ENCODE data around the gene NUP188. TPM values are rescaled to one million over a fixed set of nuclear protein-coding genes. Genes with fewer than 3 reads are reported as not detected.

Gene NUP188
- total RNA-seq, 1 experiment from 2014 or later: 98.9 TPM

DNA sequence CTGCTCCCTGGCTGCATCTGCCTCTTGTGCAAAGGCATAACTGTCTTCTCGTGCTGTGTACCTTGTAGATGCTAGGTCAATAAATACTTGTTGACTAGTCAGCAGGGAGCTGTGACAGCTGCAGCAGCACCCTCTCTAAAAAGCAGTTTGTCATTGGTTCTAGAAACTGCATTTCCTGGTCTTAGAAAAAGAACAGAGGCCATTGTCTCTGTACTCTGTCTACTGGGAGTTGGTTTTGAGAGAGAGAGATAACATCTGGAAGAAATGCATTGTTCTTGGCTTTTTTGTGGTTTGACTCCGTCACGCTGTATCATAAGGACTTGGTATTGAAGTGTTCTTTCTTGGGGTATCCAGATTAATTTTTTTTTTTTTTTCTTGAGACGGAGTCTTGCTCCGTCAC is 48.3 kb downstream of the NUP188 start:
- Mint-ChIP-seq H3K4me3 (no peak overlapping the region), H3K9me3 (no peaks in the 10 kb centered on the region), H3K27me3 (ENCODE audit: low read depth) (no peaks in the 10 kb centered on the region), H3K27ac (no peak overlapping the region), H3K36me3 (peaks cover 76% of the 10 kb centered on the region), H3K4me1 (no peaks in the 10 kb centered on the region)
- TF ChIP-seq, protein P1, sequence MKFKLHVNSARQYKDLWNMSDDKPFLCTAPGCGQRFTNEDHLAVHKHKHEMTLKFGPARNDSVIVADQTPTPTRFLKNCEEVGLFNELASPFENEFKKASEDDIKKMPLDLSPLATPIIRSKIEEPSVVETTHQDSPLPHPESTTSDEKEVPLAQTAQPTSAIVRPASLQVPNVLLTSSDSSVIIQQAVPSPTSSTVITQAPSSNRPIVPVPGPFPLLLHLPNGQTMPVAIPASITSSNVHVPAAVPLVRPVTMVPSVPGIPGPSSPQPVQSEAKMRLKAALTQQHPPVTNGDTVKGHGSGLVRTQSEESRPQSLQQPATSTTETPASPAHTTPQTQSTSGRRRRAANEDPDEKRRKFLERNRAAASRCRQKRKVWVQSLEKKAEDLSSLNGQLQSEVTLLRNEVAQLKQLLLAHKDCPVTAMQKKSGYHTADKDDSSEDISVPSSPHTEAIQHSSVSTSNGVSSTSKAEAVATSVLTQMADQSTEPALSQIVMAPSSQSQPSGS (CRISPR knock-in tag; IDR thresholded peaks at IDR 0.05; ENCODE audit: borderline replicate concordance, low read depth): no peak
- no peak for TF ChIP-seq ZNF671 (CRISPR knock-in tag; IDR thresholded peaks at IDR 0.05)
- TF ChIP-seq, protein P2, sequence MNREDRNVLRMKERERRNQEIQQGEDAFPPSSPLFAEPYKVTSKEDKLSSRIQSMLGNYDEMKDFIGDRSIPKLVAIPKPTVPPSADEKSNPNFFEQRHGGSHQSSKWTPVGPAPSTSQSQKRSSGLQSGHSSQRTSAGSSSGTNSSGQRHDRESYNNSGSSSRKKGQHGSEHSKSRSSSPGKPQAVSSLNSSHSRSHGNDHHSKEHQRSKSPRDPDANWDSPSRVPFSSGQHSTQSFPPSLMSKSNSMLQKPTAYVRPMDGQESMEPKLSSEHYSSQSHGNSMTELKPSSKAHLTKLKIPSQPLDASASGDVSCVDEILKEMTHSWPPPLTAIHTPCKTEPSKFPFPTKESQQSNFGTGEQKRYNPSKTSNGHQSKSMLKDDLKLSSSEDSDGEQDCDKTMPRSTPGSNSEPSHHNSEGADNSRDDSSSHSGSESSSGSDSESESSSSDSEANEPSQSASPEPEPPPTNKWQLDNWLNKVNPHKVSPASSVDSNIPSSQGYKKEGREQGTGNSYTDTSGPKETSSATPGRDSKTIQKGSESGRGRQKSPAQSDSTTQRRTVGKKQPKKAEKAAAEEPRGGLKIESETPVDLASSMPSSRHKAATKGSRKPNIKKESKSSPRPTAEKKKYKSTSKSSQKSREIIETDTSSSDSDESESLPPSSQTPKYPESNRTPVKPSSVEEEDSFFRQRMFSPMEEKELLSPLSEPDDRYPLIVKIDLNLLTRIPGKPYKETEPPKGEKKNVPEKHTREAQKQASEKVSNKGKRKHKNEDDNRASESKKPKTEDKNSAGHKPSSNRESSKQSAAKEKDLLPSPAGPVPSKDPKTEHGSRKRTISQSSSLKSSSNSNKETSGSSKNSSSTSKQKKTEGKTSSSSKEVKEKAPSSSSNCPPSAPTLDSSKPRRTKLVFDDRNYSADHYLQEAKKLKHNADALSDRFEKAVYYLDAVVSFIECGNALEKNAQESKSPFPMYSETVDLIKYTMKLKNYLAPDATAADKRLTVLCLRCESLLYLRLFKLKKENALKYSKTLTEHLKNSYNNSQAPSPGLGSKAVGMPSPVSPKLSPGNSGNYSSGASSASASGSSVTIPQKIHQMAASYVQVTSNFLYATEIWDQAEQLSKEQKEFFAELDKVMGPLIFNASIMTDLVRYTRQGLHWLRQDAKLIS (CRISPR knock-in tag; IDR thresholded peaks at IDR 0.05; ENCODE audit: borderline replicate concordance): no peak
- DNase-seq (ENCODE audit: low spot score) (no peak), ATAC-seq (no peak)
- ChIA-PET POLR2A (no interaction called here), CTCF (interaction anchor here (0.6 kb wide), 1 partner anchor 32 kb away, joined by 3 read pairs; the partner anchor contains the start of gene SH3GLB2)

DNA sequence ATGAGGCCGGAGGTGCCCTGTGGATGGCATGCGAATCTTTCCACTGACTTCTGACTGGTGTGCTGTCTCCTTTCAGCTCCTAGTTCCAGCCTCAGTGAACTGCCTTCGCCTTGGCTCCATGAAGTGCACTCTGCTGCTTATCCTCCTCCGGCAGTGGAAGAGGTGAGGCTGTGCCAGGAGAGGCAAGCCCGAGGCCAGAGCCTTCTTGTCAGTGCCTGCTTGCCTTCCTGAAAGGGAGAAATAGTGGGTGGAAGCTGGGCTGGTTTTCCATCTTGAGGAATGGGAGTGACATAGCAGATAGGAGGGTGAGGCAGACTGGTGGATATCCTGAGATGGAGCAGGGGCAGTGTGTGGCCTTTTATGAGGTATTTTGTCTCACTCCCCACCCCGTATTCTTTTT is 51.0 kb downstream of the NUP188 start:
- TF ChIP-seq, protein P3, sequence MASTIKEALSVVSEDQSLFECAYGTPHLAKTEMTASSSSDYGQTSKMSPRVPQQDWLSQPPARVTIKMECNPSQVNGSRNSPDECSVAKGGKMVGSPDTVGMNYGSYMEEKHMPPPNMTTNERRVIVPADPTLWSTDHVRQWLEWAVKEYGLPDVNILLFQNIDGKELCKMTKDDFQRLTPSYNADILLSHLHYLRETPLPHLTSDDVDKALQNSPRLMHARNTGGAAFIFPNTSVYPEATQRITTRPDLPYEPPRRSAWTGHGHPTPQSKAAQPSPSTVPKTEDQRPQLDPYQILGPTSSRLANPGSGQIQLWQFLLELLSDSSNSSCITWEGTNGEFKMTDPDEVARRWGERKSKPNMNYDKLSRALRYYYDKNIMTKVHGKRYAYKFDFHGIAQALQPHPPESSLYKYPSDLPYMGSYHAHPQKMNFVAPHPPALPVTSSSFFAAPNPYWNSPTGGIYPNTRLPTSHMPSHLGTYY (CRISPR knock-in tag; IDR thresholded peaks at IDR 0.05): no peak
- TF ChIP-seq SOX15 (CRISPR knock-in tag; IDR thresholded peaks at IDR 0.05) (no peak), FOXP1 (CRISPR knock-in tag; IDR thresholded peaks at IDR 0.05; ENCODE audit: borderline replicate concordance) (no peak), PRRX2 (CRISPR knock-in tag; IDR thresholded peaks at IDR 0.05) (no peak), ZBTB21 (CRISPR knock-in tag; IDR thresholded peaks at IDR 0.05; ENCODE audit: borderline replicate concordance) (no peak), ZNF219 (CRISPR knock-in tag; IDR thresholded peaks at IDR 0.05; ENCODE audit: borderline replicate concordance) (no peak), FOXJ3 (CRISPR knock-in tag; IDR thresholded peaks at IDR 0.05; ENCODE audit: borderline replicate concordance) (no peak), MXD4 (CRISPR knock-in tag; IDR thresholded peaks at IDR 0.05; ENCODE audit: borderline replicate concordance) (no peak), NFYB (CRISPR knock-in tag; conservative IDR thresholded peaks at IDR 0.05; ENCODE audit: low read depth) (no peak), SP1 (CRISPR knock-in tag; conservative IDR thresholded peaks at IDR 0.05) (no peak)
- TF ChIP-seq, protein P4, sequence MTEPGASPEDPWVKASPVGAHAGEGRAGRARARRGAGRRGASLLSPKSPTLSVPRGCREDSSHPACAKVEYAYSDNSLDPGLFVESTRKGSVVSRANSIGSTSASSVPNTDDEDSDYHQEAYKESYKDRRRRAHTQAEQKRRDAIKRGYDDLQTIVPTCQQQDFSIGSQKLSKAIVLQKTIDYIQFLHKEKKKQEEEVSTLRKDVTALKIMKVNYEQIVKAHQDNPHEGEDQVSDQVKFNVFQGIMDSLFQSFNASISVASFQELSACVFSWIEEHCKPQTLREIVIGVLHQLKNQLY (CRISPR knock-in tag; IDR thresholded peaks at IDR 0.05): no peak
- TF ChIP-seq, protein P5, sequence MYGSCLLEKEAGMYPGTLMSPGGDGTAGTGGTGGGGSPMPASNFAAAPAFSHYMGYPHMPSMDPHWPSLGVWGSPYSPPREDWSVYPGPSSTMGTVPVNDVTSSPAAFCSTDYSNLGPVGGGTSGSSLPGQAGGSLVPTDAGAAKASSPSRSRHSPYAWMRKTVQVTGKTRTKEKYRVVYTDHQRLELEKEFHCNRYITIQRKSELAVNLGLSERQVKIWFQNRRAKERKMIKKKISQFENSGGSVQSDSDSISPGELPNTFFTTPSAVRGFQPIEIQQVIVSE (CRISPR knock-in tag; IDR thresholded peaks at IDR 0.05; ENCODE audit: borderline replicate concordance): no peak

More for the DNA sequence above, 51.0 kb downstream of the NUP188 start:
- DNase-seq (ENCODE audit: low spot score) (no peak), ATAC-seq (no peak)
- H3K9me3 Mint-ChIP-seq: no peaks in the 10 kb centered on the region
- H3K4me1 Mint-ChIP-seq: no peaks in the 10 kb centered on the region
- H3K4me3 Mint-ChIP-seq: no peak overlapping the region
- peaks cover 89% of the 10 kb centered on the region for H3K36me3 Mint-ChIP-seq
- ChIA-PET POLR2A (interaction anchor here (0.7 kb wide), 1 partner anchor 373 kb away, joined by 4 read pairs; no protein-coding TSS in a partner anchor), CTCF (interaction anchor here (1.1 kb wide), 1 partner anchor 30 kb away, joined by 3 read pairs; the partner anchor contains the start of gene SH3GLB2)
- H3K27me3 Mint-ChIP-seq (ENCODE audit: low read depth): no peaks in the 10 kb centered on the region
- H3K27ac Mint-ChIP-seq: no peak overlapping the region

All from WTC11 (cell line).